ENCODE data around the gene LRRC4B. TPM values are rescaled to one million over a fixed set of nuclear protein-coding genes. Genes with fewer than 3 reads are reported as not detected.

LRRC4B gene
- total and polyA plus RNA-seq, 12 donors = 0.42 to 3.0 (median 0.78) TPM

GRCh38 chr19:50562329-50562728 is 5.9 kb downstream of the LRRC4B start:
- no peak for TF ChIP-seq CTCF (IDR thresholded peaks at IDR 0.05)
- H3K4me1 ChIP-seq = peaks cover 0 to 11% (median 3%) of the 10 kb centered on the region in 9 donors
- H3K27ac ChIP-seq = no peak overlapping the region
- intact Hi-C loops (cut with DNase I) = no loop called here
- H3K9me3 ChIP-seq = no peaks in the 10 kb centered on the region
- WGBS, 2 donors = 79 to 83% methylated on average over 4 of the region's 4 CpGs
- DNase-seq (no peak), ATAC-seq (no peak)
- peaks cover 0 to 63% (median 46%) of the 10 kb centered on the region in 7 donors for H3K27me3 ChIP-seq
- no peak overlapping the region for H3K4me3 ChIP-seq
- no peaks in the 10 kb centered on the region for H3K36me3 ChIP-seq

- Histone ChIP-seq H3K4me3 (no peak overlapping the region), H3K27me3 (peaks cover 0 to 64% (median 41%) of the 10 kb centered on the region in 7 donors), H3K9me3 (no peaks in the 10 kb centered on the region), H3K4me1 (peaks cover 0 to 20% (median 10%) of the 10 kb centered on the region in 9 donors), H3K36me3 (no peaks in the 10 kb centered on the region), H3K27ac (no peak overlapping the region)
- TF ChIP-seq CTCF (IDR thresholded peaks at IDR 0.05) = no peak
- no peak for ATAC-seq
- intact Hi-C loops (cut with DNase I) = no loop called here
- no peak for DNase-seq
- 62 to 65% methylated on average over 10 of the region's 10 CpGs for WGBS, 2 donors
Measured at GRCh38 chr19:50559636-50560035, 8.6 kb downstream of the LRRC4B start.

- intact Hi-C loops (cut with DNase I) = no loop called here
- peaks cover 0 to 20% (median 10%) of the 10 kb centered on the region in 9 donors for H3K4me1 ChIP-seq
- H3K27me3 ChIP-seq = peaks cover 0 to 61% (median 41%) of the 10 kb centered on the region in 7 donors
- TF ChIP-seq CTCF (IDR thresholded peaks at IDR 0.05) = no peak
- ATAC-seq (no peak), DNase-seq (no peak)
- 93 to 94% methylated on average over 13 of the region's 13 CpGs for WGBS, 2 donors
- H3K27ac ChIP-seq = no peak overlapping the region
- no peaks in the 10 kb centered on the region for H3K36me3 ChIP-seq
- no peak overlapping the region for H3K4me3 ChIP-seq
- no peaks in the 10 kb centered on the region for H3K9me3 ChIP-seq
Measured at GRCh38 chr19:50558449-50558848, 9.8 kb downstream of the LRRC4B start.

GRCh38 chr19:50558039-50558438 is 10.2 kb downstream of the LRRC4B start:
- intact Hi-C loops (cut with DNase I) = no loop called here

More at GRCh38 chr19:50558039-50558438, 10.2 kb downstream of the LRRC4B start:
- no peak for TF ChIP-seq CTCF (IDR thresholded peaks at IDR 0.05)
- 91 to 93% methylated on average over 4 of the region's 4 CpGs for WGBS, 2 donors
- H3K36me3 ChIP-seq = no peaks in the 10 kb centered on the region
- H3K4me3 ChIP-seq = no peak overlapping the region
- DNase-seq = no peak
- no peak for ATAC-seq
- peaks cover 0 to 61% (median 39%) of the 10 kb centered on the region in 7 donors for H3K27me3 ChIP-seq
- H3K27ac ChIP-seq = no peak overlapping the region
- H3K4me1 ChIP-seq = peaks cover 0 to 20% (median 10%) of the 10 kb centered on the region in 9 donors
- H3K9me3 ChIP-seq = no peaks in the 10 kb centered on the region
